HL-60 (cell line): ENCODE data around the gene STXBP5.

ENCODE experiments used
- CTCF ChIP-seq: IDR thresholded peaks from one replicate; pipeline ENCODE4 v1.5.1; 2011; ENCODE audit warnings: low read length, control low read depth, inconsistent platforms; ENCODE audit not compliant: insufficient read depth
- GABPA ChIP-seq: IDR thresholded peaks from 2 replicates; pipeline ENCODE4 v1.6.1; 2012; ENCODE audit warnings: low read depth
- POLR2AphosphoS5 ChIP-seq: IDR thresholded peaks from 2 replicates; pipeline ENCODE4 v1.6.1; 2012; ENCODE audit warnings: low read depth
- REST ChIP-seq: IDR thresholded peaks from 2 replicates; pipeline ENCODE4 v1.6.1; 2012; ENCODE audit warnings: low read depth; ENCODE audit not compliant: insufficient replicate concordance
- SPI1 ChIP-seq: IDR thresholded peaks from 2 replicates; pipeline ENCODE4 v1.6.1; 2012; ENCODE audit warnings: low read depth, mild to moderate bottlenecking, borderline replicate concordance

- TF ChIP-seq CTCF (no peak), POLR2AphosphoS5 (no peak), SPI1 (no peak), REST (no peak), GABPA (no peak)
Observed at GRCh38 chr6:147166360-147166944, 37.8 kb upstream of the STXBP5 start.
